ENCODE measurements around the gene PAGR1. TPM values are rescaled to one million over a fixed set of nuclear protein-coding genes. Genes with fewer than 3 reads are reported as not detected.
"Not testable (repeated sequence)": the region's sequence is repeated elsewhere in the genome, so short reads cannot be mapped to it uniquely, and the experiment has no call there.

PAGR1 gene
- total and polyA plus RNA-seq, 2 experiments from 2014 or later, result 19.3 to 23.6 TPM

- H3K79me2 ChIP-seq (ENCODE audit: insufficient read depth), result peaks cover 99% of the 10 kb centered on the region
Measured at GRCh38 chr16:29826342-29826695, 10.4 kb downstream of the PAGR1 start.

GRCh38 chr16:29830774-29831173, 14.8 kb downstream of the PAGR1 start:
- H3F3A ChIP-seq (ENCODE audit: insufficient read depth), result no peaks in the 10 kb centered on the region
- WGBS, 2 experiments (ENCODE audit: low coverage in 1 of 2, low lambda C conversion rate in 2 of 2, missing lambda C conversion rate in 2 of 2), result 94 to 95% methylated on average over 9 to 11 of the region's 11 CpGs
- H3K36me3 ChIP-seq (ENCODE audit: low read depth), result peaks cover 21% of the 10 kb centered on the region
- H2AFZ ChIP-seq, result no peak overlapping the region
- H3K9me2 ChIP-seq (ENCODE audit: insufficient read depth), result no peaks in the 10 kb centered on the region
- H4K20me1 ChIP-seq (ENCODE audit: insufficient read depth), result no peaks in the 10 kb centered on the region
- peaks cover 6% of the 10 kb centered on the region for H3K4me1 ChIP-seq (ENCODE audit: insufficient read depth)
- no peaks in the 10 kb centered on the region for H3K9me3 ChIP-seq (ENCODE audit: low read depth)
- no peak overlapping the region for H3K9ac ChIP-seq
- no peak for DNase-seq
- H3K4me3 ChIP-seq, result no peak overlapping the region
- no peak overlapping the region for H3K4me2 ChIP-seq (ENCODE audit: unreplicated experiment)
- no peak for TF ChIP-seq EZH2 (IDR thresholded peaks at IDR 0.05; ENCODE audit: insufficient read depth, poor library complexity, severe bottlenecking)
- TF ChIP-seq EZH2phosphoT487 (IDR thresholded peaks at IDR 0.05; ENCODE audit: insufficient read depth, low read depth), result no peak
- H3K27ac ChIP-seq, result no peak overlapping the region
- H3K79me2 ChIP-seq (ENCODE audit: insufficient read depth), result peaks cover 81% of the 10 kb centered on the region
- no peaks in the 10 kb centered on the region for H3K27me3 ChIP-seq (replicated peaks; ENCODE audit: insufficient read depth)
- in situ Hi-C loops (cut with MboI), result no loop called here

More at GRCh38 chr16:29826342-29826695, 10.4 kb downstream of the PAGR1 start:
- Histone ChIP-seq H3K4me1 (ENCODE audit: insufficient read depth) (peaks cover 47% of the 10 kb centered on the region), H3K27ac (peak overlapping the region; percentile 93), H2AFZ (no peak overlapping the region), H3K9ac (peak overlapping the region; percentile 58; the same call in 1 of the 2 replicates), H3F3A (ENCODE audit: insufficient read depth) (peaks cover 37% of the 10 kb centered on the region), H3K36me3 (ENCODE audit: low read depth) (no peaks in the 10 kb centered on the region), H3K9me2 (ENCODE audit: insufficient read depth) (no peaks in the 10 kb centered on the region), H3K4me2 (ENCODE audit: unreplicated experiment) (no peak overlapping the region), H4K20me1 (ENCODE audit: insufficient read depth) (no peaks in the 10 kb centered on the region), H3K9me3 (ENCODE audit: low read depth) (no peaks in the 10 kb centered on the region), H3K4me3 (no peak overlapping the region), H3K27me3 (replicated peaks; ENCODE audit: insufficient read depth) (no peaks in the 10 kb centered on the region)
- DNase-seq, result no peak
- 98 to 100% methylated on average over 3 to 8 of the region's 8 CpGs for WGBS, 2 experiments (ENCODE audit: low coverage in 1 of 2, low lambda C conversion rate in 2 of 2, missing lambda C conversion rate in 2 of 2)
- in situ Hi-C loops (cut with MboI), result no loop called here
- TF ChIP-seq EZH2 (IDR thresholded peaks at IDR 0.05; ENCODE audit: insufficient read depth, poor library complexity, severe bottlenecking), result no peak
- no peak for TF ChIP-seq EZH2phosphoT487 (IDR thresholded peaks at IDR 0.05; ENCODE audit: insufficient read depth, low read depth)

GRCh38 chr16:29831490-29831889, 15.5 kb downstream of the PAGR1 start:
- peaks cover 78% of the 10 kb centered on the region for H3K79me2 ChIP-seq (ENCODE audit: insufficient read depth)
- peaks cover 25% of the 10 kb centered on the region for H3K36me3 ChIP-seq (ENCODE audit: low read depth)
- in situ Hi-C loops (cut with MboI), result no loop called here

GRCh38 chr16:29833219-29833618, 17.3 kb downstream of the PAGR1 start:
- H3K4me2 ChIP-seq (ENCODE audit: unreplicated experiment); H4K20me1 ChIP-seq (ENCODE audit: insufficient read depth); H3K27ac ChIP-seq; H3K27me3 ChIP-seq (replicated peaks; ENCODE audit: insufficient read depth); in situ Hi-C loops (cut with MboI); H3K9ac ChIP-seq; H3K9me2 ChIP-seq (ENCODE audit: insufficient read depth); H2AFZ ChIP-seq; H3K9me3 ChIP-seq (ENCODE audit: low read depth); H3K4me1 ChIP-seq (ENCODE audit: insufficient read depth); H3F3A ChIP-seq (ENCODE audit: insufficient read depth); H3K4me3 ChIP-seq; DNase-seq: not testable (repeated sequence)
- whole genome bisulfite sequencing, 2 experiments (ENCODE audit: low coverage in 1 of 2, low lambda C conversion rate in 2 of 2, missing lambda C conversion rate in 2 of 2), result 98 to 100% methylated on average over 4 of the region's 4 CpGs
- Histone ChIP-seq H3K79me2 (ENCODE audit: insufficient read depth) (peaks cover 75% of the 10 kb centered on the region), H3K36me3 (ENCODE audit: low read depth) (peaks cover 42% of the 10 kb centered on the region)

More at GRCh38 chr16:29831490-29831889, 15.5 kb downstream of the PAGR1 start:
- WGBS, 2 experiments (ENCODE audit: low coverage in 1 of 2, low lambda C conversion rate in 2 of 2, missing lambda C conversion rate in 2 of 2), result 76 to 86% methylated on average over 2 of the region's 2 CpGs
- Histone ChIP-seq H3K9ac (no peak overlapping the region), H3K9me2 (ENCODE audit: insufficient read depth) (no peaks in the 10 kb centered on the region), H3K4me2 (ENCODE audit: unreplicated experiment) (no peak overlapping the region), H3K4me3 (no peak overlapping the region), H3K27me3 (replicated peaks; ENCODE audit: insufficient read depth) (no peaks in the 10 kb centered on the region), H3K27ac (no peak overlapping the region), H3K4me1 (ENCODE audit: insufficient read depth) (no peaks in the 10 kb centered on the region), H3F3A (ENCODE audit: insufficient read depth) (no peaks in the 10 kb centered on the region), H2AFZ (no peak overlapping the region), H4K20me1 (ENCODE audit: insufficient read depth) (no peaks in the 10 kb centered on the region), H3K9me3 (ENCODE audit: low read depth) (no peaks in the 10 kb centered on the region)
- no peak for DNase-seq
- no peak for TF ChIP-seq EZH2phosphoT487 (IDR thresholded peaks at IDR 0.05; ENCODE audit: insufficient read depth, low read depth)
- no peak for TF ChIP-seq EZH2 (IDR thresholded peaks at IDR 0.05; ENCODE audit: insufficient read depth, poor library complexity, severe bottlenecking)

- Histone ChIP-seq H3K9ac (no peak overlapping the region), H3K4me1 (ENCODE audit: insufficient read depth) (no peaks in the 10 kb centered on the region), H3K4me2 (ENCODE audit: unreplicated experiment) (no peak overlapping the region), H3K27ac (no peak overlapping the region), H3K27me3 (replicated peaks; ENCODE audit: insufficient read depth) (no peaks in the 10 kb centered on the region), H4K20me1 (ENCODE audit: insufficient read depth) (no peaks in the 10 kb centered on the region), H2AFZ (no peak overlapping the region), H3K36me3 (ENCODE audit: low read depth) (peaks cover 50% of the 10 kb centered on the region), H3K9me2 (ENCODE audit: insufficient read depth) (no peaks in the 10 kb centered on the region), H3K4me3 (no peak overlapping the region), H3F3A (ENCODE audit: insufficient read depth) (no peaks in the 10 kb centered on the region), H3K79me2 (ENCODE audit: insufficient read depth) (peaks cover 66% of the 10 kb centered on the region), H3K9me3 (ENCODE audit: low read depth) (no peaks in the 10 kb centered on the region)
- 90 to 94% methylated on average over 5 of the region's 5 CpGs for WGBS, 2 experiments (ENCODE audit: low coverage in 1 of 2, low lambda C conversion rate in 2 of 2, missing lambda C conversion rate in 2 of 2)
- in situ Hi-C loops (cut with MboI), result no loop called here
- DNase-seq, result no peak
- TF ChIP-seq EZH2phosphoT487 (IDR thresholded peaks at IDR 0.05; ENCODE audit: insufficient read depth, low read depth) (no peak), EZH2 (IDR thresholded peaks at IDR 0.05; ENCODE audit: insufficient read depth, poor library complexity, severe bottlenecking) (no peak)
Measured at GRCh38 chr16:29834079-29834478, 18.1 kb downstream of the PAGR1 start.
